HG02588 (cell line): ENCODE data around the gene TMEM178A.

Experiments
- ATAC-seq: cut with Tn5 transposase; IDR thresholded peaks from one replicate; pipeline ENCODE4 v1.9.1; 2021; ENCODE audit warnings: mild to moderate bottlenecking, moderate library complexity; ENCODE audit not compliant: unreplicated experiment

TMEM178A gene

DNA sequence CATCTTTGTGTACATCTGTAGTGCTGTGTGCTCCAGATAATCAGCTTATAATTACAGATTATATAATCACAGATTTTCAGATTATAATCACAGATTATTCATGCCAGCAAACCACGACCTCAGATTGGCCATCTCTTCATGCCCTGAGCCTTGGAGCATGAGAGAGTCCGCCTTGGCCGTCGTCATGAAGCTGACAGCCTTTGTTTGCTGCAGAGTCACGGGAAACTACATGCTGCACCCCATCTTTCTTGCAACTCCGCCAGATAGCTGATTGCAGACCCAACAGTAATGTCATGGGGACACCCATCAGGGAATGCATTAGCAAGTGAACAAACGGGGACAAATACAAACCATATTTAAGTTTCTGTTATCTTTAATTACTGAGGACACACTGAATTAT, 7.3 kb downstream of the TMEM178A start:
- no peak for ATAC-seq

DNA sequence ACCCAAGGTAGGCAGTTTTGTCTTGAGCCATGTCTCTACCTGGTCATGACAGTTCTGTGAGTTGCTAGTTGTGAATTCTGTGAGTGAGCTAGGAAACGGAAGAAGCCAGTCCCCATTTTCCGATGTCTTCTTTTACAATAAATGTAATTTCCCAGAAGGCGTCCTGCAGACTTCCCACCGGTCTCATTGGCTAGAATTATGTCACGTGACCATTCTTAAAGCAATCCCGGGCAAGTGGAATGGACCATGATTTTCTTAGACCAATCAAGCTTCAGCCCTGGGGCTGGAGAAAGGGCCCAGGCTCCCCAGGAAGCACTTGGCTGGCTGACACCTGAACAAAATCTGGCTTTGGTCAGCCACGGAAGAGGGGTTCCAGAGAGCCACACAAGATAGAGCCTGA, 10.6 kb downstream of the TMEM178A start:
- ATAC-seq = no peak

DNA sequence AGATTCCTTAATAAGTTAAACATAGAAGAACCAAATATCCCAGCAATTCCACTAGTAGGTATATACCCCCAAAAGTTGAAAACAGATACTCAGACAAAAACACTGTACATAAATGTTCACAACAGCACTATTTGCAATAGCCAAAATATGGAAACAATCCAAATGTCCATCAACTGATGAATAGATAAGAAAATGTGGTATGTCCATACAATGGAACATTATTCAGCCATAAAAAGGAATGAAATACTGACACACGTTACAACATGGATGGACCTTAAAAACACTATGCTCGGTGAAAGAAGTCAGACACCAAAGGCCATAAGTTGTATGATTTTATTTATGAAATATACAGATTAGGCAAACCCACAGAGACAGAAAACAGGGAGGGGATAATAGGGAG, 12.5 kb downstream of the TMEM178A start:
- no peak for ATAC-seq

DNA sequence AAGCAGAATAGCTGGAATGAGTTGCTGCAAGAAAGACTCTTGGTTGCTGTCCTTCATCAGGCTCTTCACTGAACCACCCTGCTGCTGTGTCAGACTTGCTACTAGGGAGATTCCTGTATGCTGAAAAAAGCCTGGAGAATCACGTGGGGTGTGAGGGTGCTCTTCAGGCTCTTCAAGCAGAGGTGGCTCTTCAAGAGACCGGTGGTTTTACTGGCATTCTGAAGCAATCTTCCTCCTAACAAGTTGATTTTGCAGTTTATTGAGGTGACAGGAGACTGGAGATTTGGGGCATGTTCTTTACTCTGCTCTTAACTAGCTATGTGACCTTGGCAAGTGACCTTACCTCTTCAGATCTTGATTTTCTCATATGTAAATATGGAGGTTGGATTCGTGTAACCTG, 14.1 kb downstream of the TMEM178A start:
- ATAC-seq = no peak

DNA sequence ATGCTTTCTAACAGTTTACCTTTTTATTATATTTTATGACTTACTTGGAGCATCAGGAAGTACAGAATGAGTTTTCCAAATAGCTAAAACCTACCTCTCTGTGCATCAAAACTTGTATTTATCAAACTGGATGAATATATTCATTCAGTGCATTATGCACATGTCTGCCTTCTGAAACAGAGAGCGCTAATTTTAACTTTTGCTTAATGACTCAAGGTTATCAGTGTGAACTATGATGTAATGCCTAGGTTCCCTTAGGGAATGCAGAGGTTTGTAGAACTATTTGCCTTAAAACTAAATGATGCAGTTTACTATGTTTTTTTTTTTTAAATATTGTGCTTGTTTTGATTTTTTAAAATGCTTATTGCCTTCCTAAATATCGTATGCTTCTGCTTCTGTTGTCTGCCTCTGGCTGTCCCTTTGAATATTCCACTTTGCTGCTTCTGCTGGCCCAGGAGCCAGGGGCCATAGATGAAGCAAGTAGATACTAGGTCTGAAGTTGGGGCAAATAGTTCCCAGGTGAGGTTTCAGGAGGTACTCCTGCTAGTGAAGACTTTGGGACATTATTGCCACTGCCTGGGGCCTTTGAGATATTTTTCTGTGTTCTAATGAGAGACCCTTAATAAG, 16.5 kb downstream of the TMEM178A start:
- ATAC-seq = no peak

DNA sequence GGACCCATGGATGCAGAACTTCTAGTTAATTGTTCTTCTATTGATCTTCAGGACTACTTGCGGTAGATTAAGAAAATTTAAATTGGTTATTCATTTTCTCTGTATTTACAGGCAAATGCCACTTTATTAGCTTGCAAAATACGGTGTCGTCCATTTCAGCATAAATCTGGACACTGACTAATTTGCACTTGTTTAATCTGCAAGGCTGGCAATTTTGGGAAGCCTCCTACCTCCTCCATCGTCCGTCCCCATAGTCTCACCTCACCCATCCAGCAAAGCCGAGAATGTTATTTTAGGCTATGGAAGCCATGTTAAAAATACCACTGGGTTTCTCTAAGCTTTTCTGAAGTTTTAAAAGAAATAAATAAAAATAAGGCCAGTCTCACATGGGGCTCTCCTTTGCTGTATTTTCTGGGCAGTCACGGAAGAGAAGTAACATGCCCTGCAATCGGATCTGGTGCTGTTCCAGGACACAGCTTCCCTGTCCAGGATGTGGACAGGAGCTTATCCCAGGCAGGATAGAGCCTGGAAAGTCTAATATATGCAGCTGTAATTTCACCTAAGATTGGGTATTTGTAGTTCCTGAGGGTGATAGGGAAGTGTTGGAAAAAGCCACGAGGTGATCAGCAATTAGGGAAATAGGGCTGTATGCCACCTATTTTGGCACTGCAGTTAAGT, 17.4 kb downstream of the TMEM178A start:
- ATAC-seq = no peak

DNA sequence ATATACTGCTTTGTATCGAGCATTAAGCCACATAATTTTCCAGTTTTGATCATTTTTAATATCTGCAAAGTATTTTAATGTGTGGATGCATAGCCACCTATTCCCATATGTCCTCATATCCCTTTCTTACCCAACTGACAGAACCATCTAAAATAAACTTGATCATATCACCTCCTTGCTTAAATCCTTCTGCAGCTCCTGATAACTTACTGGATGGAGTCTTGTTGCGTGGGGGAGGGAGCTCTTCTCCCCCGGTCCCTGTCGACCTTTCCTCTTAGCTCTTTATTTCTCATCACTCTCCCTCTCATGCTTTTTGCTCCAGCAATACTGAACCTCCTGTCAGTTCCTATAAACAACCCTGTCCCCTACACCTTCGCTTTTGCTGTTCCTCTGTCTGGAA, 18.7 kb downstream of the TMEM178A start:
- ATAC-seq = no peak

DNA sequence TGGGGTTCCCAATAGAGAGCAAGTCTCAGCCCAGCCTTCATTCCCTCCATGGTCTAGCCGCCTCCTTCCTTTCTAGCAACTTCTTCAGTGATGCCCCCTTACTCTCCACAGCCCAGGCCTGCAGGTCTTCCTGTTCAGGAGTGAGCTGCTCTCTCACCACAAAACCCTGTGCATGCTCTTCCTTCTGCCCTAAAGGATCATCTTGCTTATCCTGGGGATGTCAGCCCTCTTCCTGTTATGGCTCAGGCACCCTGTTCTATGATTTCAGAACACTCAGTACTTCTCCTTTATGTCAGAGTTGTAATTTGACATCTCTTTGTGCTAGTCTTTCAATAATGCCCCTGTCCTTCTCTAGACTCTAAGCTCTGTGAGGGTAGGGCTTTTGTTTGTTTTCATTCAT, 19.4 kb downstream of the TMEM178A start:
- no peak for ATAC-seq

DNA sequence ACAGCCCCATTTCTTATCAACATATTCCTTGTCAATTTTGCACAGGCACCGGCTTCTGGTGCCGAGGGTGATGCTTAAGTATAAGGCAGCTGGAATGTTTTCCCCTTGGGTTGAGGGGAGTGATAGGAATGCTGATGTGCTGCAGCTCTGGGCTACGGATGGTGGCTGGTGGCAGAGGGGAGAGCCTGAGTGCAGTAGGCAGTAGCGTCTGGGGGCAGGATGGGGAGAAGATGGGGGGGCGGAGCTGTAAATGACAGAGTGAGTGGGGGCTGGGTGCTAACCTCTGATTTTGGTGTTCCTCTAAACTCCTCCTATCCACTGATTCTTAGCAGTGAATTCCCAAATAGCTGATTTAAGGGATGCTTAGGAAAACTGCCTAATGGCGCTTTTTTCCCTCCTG, 20.7 kb downstream of the TMEM178A start:
- ATAC-seq = no peak

DNA sequence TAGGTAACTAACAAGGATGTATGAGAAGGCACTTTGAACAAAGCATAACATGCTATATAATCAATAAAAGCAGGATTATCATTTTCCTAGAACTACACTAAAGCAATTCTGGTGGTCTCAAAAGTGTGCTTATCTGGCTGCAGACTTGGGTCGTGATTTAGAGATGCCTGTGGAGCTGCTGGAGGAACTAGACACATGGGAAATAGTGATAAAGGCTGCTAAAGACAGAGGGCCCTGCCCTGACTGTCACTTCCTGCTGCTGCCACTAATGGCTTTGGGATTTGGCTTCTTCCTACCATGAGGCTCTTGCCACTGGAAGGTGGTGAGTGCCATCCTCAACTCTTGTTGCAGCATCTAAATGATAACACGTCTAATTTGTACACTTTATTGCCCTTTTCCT, 22.5 kb downstream of the TMEM178A start:
- ATAC-seq = no peak

DNA sequence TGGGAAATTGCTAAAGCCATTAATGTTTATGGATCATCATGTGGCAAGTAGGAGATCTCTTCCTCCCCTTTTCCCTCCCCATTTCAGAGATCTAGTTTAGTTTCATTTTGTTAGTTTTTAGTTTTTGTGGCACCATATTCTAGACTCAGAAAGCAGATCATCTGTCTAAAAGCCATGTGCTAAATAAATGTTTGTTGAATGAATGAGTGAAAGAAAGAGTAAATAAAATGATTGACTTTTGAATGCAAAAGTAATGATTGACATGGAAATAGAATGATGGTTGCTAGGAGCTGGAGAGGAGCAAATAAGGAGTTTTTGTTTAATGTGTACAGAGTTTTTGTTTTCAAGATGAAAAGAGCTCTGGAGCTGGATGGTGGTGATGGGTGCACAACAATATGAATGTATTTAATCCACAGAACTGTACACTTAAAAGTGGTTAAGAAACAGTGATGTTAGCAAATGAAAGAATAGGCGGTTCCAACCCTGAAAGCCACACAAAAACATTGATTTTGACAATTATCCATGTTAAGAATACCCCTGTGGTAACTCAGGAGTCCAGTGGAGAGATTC, 23.6 kb downstream of the TMEM178A start:
- ATAC-seq = no peak

DNA sequence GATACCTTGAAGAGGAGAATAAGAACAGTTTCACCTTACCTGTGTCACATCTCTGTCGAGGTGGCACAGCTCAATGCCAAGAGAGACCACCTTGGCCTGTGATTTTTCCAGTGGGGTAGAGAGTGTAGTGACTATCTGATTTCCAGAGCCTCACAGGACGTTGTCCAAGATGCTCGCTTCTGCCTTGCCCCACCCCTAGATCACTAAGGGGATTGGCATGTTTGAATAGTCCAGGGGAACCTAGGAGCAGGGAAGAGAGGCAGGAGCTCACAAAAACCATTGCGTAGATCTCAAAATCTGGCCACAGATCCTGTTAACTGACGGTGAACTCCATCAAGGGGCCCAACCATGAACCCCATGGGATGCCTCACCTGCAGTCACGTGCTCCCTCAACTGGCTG, 24.2 kb downstream of the TMEM178A start:
- ATAC-seq = no peak

DNA sequence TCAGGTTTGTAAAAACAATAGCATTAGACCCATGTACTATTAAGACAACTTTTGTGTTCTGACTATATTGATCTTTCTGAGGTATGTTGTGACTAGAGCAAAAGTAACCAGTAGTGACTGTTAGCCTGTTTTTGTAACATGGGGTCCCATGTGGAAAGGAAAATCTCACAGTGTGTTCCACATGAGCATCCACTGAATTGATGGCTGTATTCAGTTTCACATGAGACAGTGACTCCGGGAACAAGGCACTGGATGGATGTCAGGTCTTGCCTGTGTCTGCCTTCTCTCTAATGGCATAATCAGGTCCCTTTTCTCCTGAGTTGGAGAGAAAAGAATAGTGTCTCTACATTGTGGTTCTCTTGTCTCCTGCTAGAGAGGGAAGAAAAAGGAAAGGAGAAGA, 27.5 kb downstream of the TMEM178A start:
- no peak for ATAC-seq

DNA sequence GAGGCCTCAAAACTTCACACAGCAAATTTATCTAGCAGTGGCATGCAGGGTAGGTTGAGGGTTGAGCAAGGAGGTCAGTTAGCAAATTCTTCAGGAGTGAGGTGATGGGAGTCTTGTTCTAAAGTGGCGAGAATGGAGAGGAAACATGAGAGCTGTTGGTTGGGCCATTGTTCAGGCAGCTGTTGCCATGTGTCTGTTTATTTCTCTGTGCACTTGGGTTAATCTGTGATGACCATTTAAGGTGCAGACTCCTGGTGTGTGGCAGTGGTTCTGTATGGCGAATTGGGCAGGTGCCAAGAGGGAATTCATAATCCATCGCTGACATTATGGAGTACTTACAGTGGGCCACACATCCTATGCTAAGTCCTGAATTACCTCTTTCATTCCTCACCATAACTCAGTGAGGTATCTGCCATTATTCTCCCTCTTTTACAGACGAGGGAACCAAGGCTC, 30.4 kb downstream of the TMEM178A start:
- ATAC-seq = no peak

DNA sequence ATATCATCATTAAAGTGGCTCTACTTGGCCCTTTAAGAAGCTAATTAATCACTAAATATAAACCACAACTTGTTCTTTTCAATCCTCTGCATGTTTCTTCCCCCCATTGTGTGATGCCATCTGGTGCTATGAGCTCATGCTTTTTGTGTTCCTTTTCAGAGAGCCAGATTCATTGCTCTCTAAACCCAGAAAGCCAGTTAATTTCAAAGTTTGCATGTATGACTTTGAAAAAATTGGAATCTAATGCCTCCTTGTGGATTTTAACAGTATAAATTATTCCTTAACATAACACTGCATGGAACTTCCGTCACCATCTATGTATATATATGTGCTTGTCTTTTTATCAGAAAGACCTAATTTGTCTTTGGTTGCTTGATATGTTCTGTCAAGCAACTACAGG, 31.1 kb downstream of the TMEM178A start:
- ATAC-seq = no peak

DNA sequence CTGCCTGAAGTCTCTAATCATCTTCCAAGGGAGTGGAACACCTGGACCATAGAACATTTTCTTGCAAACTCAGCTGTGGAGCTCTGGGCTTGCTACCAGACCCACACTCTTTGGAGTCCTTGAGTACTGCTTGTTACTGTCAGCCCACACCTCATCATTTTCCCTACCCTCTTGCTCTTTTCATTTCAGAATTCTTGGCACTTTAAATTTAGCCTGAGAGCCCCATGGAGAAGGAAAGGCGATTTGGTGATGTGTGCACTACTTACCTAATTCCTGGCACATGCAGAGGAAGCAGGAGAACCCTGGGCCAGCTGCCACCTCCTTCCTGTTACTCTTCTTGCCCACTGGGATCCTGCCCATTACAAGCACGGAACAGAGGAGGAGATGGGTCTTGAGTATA, 31.7 kb downstream of the TMEM178A start:
- ATAC-seq = no peak

DNA sequence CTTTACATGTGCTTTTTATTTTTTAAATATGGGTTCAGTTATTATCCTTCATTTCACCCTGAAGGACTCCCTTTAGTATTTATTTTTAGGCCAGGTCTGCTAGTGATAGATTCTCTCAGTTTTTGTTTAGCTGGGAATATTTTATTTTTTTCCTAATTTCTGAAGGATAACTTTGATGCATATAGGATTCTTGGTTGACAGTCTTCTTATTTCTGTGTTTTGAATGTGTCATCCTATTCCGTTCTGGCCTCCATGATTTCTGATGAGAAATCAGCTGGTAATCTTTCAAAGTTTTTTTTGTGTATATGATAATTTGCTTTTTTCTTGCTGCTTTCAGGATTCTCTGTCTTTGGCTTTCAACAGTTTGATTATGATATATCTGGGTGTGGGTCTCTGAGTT, 35.4 kb downstream of the TMEM178A start:
- ATAC-seq = no peak

DNA sequence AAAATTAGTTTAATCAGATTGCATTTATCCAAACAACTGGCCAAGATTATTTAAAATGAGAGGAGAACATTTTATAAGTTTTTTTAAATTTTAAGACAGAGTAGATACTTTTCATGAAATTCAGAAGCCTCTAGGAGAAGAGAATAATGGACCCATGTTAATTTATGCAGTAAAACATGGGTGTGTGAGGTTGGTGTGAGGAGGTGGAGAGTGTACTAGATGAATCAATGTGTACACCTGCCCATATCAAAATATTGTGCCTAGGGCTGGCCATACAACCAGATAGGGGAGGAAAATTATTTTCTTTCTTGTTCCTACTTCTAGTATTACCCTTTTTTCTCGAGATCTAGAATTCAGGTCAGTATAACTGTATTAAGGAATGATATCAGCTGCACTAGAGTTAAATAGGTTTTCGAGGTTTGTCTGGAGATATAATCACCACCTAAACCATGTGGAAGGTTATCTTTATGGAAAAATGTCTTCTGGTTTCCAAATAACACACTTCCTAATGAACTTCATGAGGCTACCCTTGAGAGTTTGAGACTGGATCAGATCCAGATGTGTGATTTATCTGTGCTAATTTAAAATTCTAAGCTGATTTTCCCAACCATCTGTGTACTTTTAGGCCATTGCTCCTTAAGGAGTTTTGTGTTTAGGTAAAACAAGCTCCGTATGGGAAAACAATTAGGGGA, 37.6 kb downstream of the TMEM178A start:
- no peak for ATAC-seq

DNA sequence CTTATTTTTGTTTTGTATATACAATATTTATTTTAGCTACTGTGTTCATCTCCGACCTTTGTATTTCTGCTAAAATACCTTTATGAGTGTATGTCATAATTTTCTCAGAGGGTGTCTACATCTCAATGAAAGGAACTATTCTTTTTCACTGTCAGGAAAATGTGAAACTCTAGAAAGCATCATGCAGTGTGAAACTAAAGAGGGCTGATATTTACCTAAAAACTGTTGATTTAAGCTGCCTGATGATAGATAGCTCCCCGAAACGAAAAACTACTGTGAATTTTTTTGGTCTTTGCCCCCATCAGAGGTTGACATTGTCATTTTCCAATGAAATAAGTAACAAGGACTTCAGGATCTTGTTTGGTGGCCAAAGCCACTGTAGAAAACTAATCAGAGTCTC, 38.8 kb downstream of the TMEM178A start:
- ATAC-seq = no peak

DNA sequence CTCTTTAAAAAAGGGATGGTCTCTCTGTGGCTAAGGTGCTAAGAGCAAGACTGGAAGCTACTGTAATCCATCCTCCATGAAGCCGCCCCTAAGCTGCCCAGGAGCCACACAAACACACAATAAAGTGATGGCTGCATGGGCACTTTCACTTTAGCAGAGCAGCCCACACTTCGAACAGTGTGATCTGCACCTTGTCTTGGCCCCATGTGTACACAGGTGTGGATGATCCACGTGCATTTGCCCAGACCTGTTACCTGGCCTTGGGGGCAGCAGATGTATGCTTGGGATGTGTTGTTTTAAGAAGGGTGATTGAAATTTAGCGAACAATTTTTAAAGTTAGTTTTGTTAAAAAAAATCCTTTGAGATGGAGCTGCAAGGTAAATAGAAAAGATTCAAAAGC, 39.9 kb downstream of the TMEM178A start:
- ATAC-seq = no peak

DNA sequence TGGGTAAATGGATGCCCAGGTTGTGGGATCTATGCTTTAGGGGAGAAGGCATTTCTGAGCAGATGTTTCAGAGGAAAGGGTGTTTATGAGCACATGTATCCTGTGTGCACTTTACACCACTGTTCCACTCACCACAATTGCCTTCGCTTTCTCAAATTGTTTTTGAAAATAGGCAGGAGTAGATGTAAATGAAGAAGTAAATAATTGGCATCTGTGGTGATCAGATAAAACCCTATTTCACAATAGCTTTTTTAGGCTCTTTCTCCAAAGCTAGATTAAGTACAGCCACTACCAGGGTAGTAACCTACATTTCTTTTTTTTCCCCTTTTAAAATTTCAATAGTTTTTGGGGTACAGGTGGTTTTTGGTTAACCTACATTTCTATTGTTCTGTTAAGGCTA, 40.6 kb downstream of the TMEM178A start:
- ATAC-seq = no peak

DNA sequence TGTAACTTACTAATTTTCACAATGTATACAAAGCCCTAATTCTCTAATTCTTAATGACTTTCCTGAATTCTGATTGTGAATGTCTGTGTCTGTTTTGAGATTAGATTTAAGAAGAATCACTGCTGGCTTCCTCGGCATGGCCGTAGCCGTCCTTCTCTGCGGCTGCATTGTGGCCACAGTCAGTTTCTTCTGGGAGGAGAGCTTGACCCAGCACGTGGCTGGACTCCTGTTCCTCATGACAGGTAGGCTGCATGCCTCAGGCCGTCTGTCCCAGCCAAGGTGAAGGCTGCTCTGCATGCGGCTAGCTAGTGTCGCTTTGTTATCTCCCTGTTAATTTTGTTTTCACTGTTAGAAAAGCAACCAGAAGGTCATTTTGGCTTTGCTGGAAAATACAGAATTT, 41.2 kb downstream of the TMEM178A start:
- no peak for ATAC-seq
